ENCODE data around the gene IKBIP.
"Not testable (repeated sequence)": the region's sequence is repeated elsewhere in the genome, so short reads cannot be mapped to it uniquely, and the experiment has no call there.

The IKBIP gene, protein sequence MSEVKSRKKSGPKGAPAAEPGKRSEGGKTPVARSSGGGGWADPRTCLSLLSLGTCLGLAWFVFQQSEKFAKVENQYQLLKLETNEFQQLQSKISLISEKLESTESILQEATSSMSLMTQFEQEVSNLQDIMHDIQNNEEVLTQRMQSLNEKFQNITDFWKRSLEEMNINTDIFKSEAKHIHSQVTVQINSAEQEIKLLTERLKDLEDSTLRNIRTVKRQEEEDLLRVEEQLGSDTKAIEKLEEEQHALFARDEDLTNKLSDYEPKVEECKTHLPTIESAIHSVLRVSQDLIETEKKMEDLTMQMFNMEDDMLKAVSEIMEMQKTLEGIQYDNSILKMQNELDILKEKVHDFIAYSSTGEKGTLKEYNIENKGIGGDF

GRCh38 chr12:98644712-98645571, at the start of gene IKBIP, which contains the start of gene APAF1:
Gene IKBIP, minus strand, starts transcription at chr12:98644788. Its CDS starts 87 bp downstream, at chr12:98644701.
Gene APAF1, plus strand, starts transcription at chr12:98645290. Its CDS starts 3,070 bp downstream, at chr12:98648360.
- peak; percentile 75 for DNase-seq (ENCODE audit: low read depth, low spot score)

DNA sequence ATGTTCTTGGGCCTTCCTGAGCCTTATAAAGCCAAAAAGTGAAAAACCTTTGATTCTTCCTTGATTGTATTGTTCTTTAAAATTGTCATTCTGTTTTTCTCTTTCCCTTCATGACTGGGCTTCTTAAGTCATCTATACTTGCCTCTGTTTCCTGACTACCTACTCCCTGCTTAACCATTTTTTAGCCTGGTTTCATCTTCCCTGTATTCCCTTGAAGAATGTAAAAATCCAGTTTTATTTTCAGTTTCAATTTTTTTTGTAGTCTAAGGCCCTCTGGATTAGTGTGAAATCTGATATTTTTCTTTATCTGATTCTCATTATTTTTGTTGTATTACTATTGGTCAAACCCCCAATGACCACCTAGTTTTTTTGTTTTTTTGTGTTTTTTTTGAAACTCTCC, 46.8 kb upstream of the IKBIP start:
- DNase-seq (ENCODE audit: low read depth, low spot score), result no peak

- no peak for DNase-seq (ENCODE audit: low read depth, low spot score)
Observed at GRCh38 chr12:98686603-98687002, 42.0 kb upstream of the IKBIP start.

DNA sequence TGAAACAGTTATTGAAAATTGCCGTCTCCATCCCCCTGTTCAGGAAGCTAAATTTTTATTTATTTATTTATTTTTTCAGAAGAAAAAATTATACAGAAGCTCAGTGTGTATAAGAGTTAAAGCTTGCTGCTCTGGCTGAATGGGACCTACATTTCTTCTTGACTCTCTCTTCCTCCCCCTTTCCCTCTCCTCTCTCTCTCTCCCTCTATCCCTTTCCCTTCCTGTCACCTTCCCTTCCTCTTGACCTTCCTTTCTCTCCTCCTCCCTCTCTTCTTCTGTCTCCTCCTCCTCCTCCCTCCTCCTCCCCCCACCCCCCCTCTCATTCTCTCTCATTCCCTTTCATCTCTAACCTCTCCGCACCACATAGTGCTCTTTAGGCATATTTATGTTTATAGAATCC, 39.6 kb upstream of the IKBIP start:
- DNase-seq (ENCODE audit: low read depth, low spot score), result no peak

GRCh38 chr12:98679611-98680005, 35.0 kb upstream of the IKBIP start:
- no peak for DNase-seq (ENCODE audit: low read depth, low spot score)

- DNase-seq (ENCODE audit: low read depth, low spot score), result no peak
Observed at GRCh38 chr12:98678946-98679610, 34.5 kb upstream of the IKBIP start.

- DNase-seq (ENCODE audit: low read depth, low spot score), result no peak
Observed at GRCh38 chr12:98678236-98678945, 33.8 kb upstream of the IKBIP start.

DNA sequence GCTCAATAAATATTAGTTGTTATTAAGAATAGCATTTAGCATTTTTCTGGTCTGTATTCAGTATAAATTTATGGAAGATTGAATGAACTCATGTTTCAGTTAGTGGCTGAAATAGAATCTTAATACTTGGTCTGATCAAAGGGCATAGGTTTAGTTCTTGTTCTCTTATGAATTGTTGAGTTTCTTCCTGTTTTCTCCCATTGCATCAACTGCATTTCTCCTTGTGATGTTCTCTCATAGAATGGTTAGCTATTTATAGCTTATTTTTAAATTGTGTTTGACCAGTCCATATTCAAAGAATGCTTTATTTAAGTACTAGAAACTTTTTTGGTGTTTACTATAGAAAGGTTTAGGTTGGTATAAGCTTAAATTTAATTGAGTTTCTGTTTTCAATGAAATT, 30.3 kb upstream of the IKBIP start:
- no peak for DNase-seq (ENCODE audit: low read depth, low spot score)

- DNase-seq (ENCODE audit: low read depth, low spot score), result no peak
Observed at GRCh38 chr12:98671459-98671858, 26.9 kb upstream of the IKBIP start.

- DNase-seq (ENCODE audit: low read depth, low spot score), result no peak
Observed at GRCh38 chr12:98669751-98670150, 25.2 kb upstream of the IKBIP start.

- DNase-seq (ENCODE audit: low read depth, low spot score), result no peak
Observed at GRCh38 chr12:98660521-98660920, 15.9 kb upstream of the IKBIP start.

DNA sequence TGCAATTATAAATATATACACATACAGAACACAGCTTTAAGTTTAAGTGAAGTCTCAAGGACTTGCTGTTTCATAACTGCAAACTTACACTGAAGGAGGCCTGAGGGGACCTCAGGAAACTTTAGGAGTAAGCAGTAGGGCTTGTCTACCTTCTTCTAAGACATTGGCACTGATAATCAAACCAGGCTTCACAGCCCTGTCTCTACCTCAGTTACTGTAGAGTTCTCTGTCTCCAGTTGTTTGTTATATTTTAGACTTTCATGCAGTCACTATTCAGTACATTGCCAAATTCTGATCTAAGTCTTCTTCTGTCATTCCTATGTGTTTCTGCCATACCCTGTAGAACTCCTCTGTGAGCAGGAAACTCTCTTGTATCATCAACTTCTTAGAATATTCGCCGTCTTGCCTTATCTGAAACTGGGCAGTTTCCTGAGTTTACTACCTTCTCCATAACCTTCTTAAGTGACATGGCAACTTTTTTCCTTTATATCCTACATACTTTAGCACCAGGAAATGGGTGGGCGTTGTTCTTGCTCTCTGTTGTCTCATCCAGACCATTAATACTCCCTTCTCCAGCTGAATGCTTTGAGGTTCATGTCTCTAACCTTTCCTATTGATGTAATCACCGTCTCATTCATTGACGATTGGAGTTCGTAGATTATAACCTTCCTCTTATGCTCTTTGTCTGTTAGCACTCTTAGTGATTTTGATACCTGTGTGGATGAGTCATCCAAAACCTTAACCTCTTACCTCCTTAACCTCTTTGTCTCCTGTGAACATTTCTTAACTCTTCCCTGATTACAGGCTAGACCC, 11.9 kb upstream of the IKBIP start:
- no peak for DNase-seq (ENCODE audit: low read depth, low spot score)

- DNase-seq (ENCODE audit: low read depth, low spot score), result peak; percentile 7
Observed at GRCh38 chr12:98653866-98654493, 9.4 kb upstream of the IKBIP start.

DNA sequence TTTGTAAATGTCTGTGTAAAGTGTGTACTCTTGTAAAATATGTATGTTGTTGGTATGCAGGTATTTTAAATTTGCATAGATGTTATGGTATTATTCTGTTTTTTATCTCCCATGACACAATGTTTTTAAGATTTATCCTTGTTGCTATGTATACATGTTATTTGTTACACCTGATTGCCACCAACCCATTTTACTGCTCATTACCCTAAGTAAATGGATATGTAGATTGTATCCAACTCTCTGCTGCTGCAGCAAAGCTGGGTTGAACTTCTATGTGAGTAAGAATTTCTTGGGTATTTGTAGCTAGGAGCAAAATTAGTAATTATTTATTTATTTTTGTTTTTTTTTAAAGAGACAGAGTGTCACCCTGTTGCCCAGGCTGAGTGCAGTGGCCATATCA, 6.7 kb upstream of the IKBIP start:
- DNase-seq (ENCODE audit: low read depth, low spot score), result no peak

GRCh38 chr12:98646294-98647090, 1.9 kb upstream of the IKBIP start:
- no peak for DNase-seq (ENCODE audit: low read depth, low spot score)

- DNase-seq (ENCODE audit: low read depth, low spot score), result no peak
Observed at GRCh38 chr12:98645572-98646067, 1.0 kb upstream of the IKBIP start.

GRCh38 chr12:98644433-98644711, 216 bp downstream of the IKBIP start:
- no peak for DNase-seq (ENCODE audit: low read depth, low spot score)

DNA sequence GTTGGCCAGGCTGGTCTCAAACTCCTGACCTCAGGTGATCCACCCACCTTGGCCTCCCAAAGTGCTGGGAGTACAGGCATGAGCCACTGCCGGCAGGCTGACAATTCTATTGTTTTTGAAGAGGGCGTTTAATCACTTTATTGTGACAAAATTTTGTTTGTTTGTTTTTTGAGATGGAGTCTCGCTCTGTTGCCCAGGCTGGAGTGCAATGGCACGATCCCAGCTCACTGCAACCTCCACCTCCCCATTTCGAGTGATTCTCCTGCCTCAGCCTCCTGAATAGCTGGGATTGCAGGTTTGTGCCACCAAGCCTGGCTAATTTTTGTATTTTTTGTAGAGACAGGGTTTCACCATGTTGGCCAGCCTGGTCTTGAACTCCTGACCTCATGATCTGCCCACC, 1.8 kb downstream of the IKBIP start:
- DNase-seq (ENCODE audit: low read depth, low spot score), result not testable (repeated sequence)

- DNase-seq (ENCODE audit: low read depth, low spot score), result no peak
Observed at GRCh38 chr12:98639491-98639890, 5.1 kb downstream of the IKBIP start.

Measured in iPS DF 19.7 (cell line).